CD8-positive, alpha-beta memory T cell (primary cell): ENCODE results near the gene TSC22D2. TPM values are rescaled to one million over a fixed set of nuclear protein-coding genes. Genes with fewer than 3 reads are reported as not detected.

ENCODE experiments used
- CTCF ChIA-PET: fragments of 350-600 bp; sonication (Branson Sonifier 250); formaldehyde crosslinking; loops from one replicate; lab custom pipeline; 2021; ENCODE audit warnings: antibody characterized with exemption; lab: Charles Lee
- POLR2A ChIA-PET: fragments of 350-600 bp; sonication (Branson Sonifier 250); formaldehyde crosslinking; loops from one replicate; lab custom pipeline; 2021; ENCODE audit warnings: antibody characterized with exemption; lab: Charles Lee
- DNase-seq, 5 donors: peaks; one replicate each; pipeline versions ENCODE4 v3.0.0 to v3.0.0-alpha.2; 2020 to 2022; ENCODE audit warnings: mixed read lengths in 1 of 5
- H3K27ac ChIP-seq: one replicate; pipeline ENCODE4 v1.7.0; 2013; ENCODE audit warnings: low read depth, mild to moderate bottlenecking, low read length, moderate library complexity
- H3K27me3 ChIP-seq: 2 replicates; pipeline ENCODE4 v1.7.0; 2013; ENCODE audit warnings: low read length, mild to moderate bottlenecking; ENCODE audit not compliant: insufficient read depth, poor library complexity, severe bottlenecking
- H3K36me3 ChIP-seq: 2 replicates; pipeline ENCODE4 v1.7.0; 2013; ENCODE audit warnings: mild to moderate bottlenecking, low read length, moderate library complexity; ENCODE audit not compliant: insufficient read depth
- H3K4me1 ChIP-seq: 2 replicates; pipeline ENCODE4 v1.7.0; 2013; ENCODE audit warnings: mild to moderate bottlenecking, low read length, moderate library complexity; ENCODE audit not compliant: insufficient read depth
- H3K4me3 ChIP-seq: 2 replicates; pipeline ENCODE4 v1.7.0; 2013; ENCODE audit warnings: mild to moderate bottlenecking, low read length
- H3K9me3 ChIP-seq: 2 replicates; pipeline ENCODE4 v1.7.0; 2013; ENCODE audit warnings: mild to moderate bottlenecking, low read length
- H3K27ac Mint-ChIP-seq, 8 donors: one replicate each; pipeline ENCODE4 v1.8.0; 2020 to 2021; ENCODE audit warnings: mixed read lengths in 8 of 8, mild to moderate bottlenecking in 6 of 8, inconsistent platforms in 3 of 8, moderate library complexity in 3 of 8
- H3K27me3 Mint-ChIP-seq, 2 donors: one replicate each; pipeline ENCODE4 v1.8.0; 2020 to 2021; ENCODE audit warnings: mixed read lengths in 2 of 2, mild to moderate bottlenecking in 1 of 2, moderate library complexity in 1 of 2
- H3K36me3 Mint-ChIP-seq, 3 donors: one replicate each; pipeline ENCODE4 v1.8.0; 2020 to 2021; ENCODE audit warnings: mixed read lengths in 3 of 3, inconsistent platforms in 1 of 3, mild to moderate bottlenecking in 1 of 3
- H3K4me1 Mint-ChIP-seq, 3 donors: one replicate each; pipeline ENCODE4 v1.8.0; 2020 to 2021; ENCODE audit warnings: mixed read lengths in 3 of 3, inconsistent platforms in 1 of 3, mild to moderate bottlenecking in 1 of 3
- H3K4me3 Mint-ChIP-seq, 7 donors: one replicate each; pipeline ENCODE4 v1.8.0; 2020 to 2021; ENCODE audit warnings: mixed read lengths in 7 of 7, mild to moderate bottlenecking in 6 of 7, moderate library complexity in 4 of 7, inconsistent platforms in 2 of 7
- H3K9me3 Mint-ChIP-seq, 5 donors: one replicate each; pipeline ENCODE4 v1.8.0; 2020 to 2022; ENCODE audit warnings: mixed read lengths in 5 of 5, mild to moderate bottlenecking in 3 of 5, moderate library complexity in 2 of 5, inconsistent platforms in 1 of 5
- polyA plus RNA-seq: library from polyadenylated mRNA; unstranded; fragments of 300-500 nt; fragmentation: Illumina TruSeq; gene quantifications from one replicate; pipeline ENCODE4 v1.2.3, GENCODE V29; 2021
- total RNA-seq, 2 experiments: library from RNA; stranded (reverse); gene quantifications; one replicate each; pipeline ENCODE4 v1.2.3, GENCODE V29; 2021

TSC22D2 gene
- total and polyA plus RNA-seq, 3 experiments from 2014 or later, result 11.9 to 22.3 (median 20.9) TPM

GRCh38 chr3:150390087-150390486, 18.0 kb upstream of the TSC22D2 start:
- Mint-ChIP-seq H3K4me3 (no peak overlapping the region), H3K36me3 (no peaks in the 10 kb centered on the region), H3K27me3 (no peaks in the 10 kb centered on the region), H3K27ac (peak overlapping the region in 1 of 8 donors; percentile 67), H3K9me3 (no peaks in the 10 kb centered on the region), H3K4me1 (peaks cover 7 to 9% (median 8%) of the 10 kb centered on the region in 3 donors)
- POLR2A ChIA-PET, result no interaction called here
- H3K9me3 ChIP-seq, result no peaks in the 10 kb centered on the region
- H3K27me3 ChIP-seq, result no peaks in the 10 kb centered on the region
- H3K27ac ChIP-seq, result no peak overlapping the region
- no peak overlapping the region for H3K4me3 ChIP-seq
- CTCF ChIA-PET, result no interaction called here
- no peak for DNase-seq
- no peaks in the 10 kb centered on the region for H3K36me3 ChIP-seq
- H3K4me1 ChIP-seq, result peaks cover 8% of the 10 kb centered on the region

GRCh38 chr3:150391161-150391560, 16.9 kb upstream of the TSC22D2 start:
- no peaks in the 10 kb centered on the region for H3K36me3 ChIP-seq
- Mint-ChIP-seq H3K4me1 (no peaks in the 10 kb centered on the region), H3K36me3 (no peaks in the 10 kb centered on the region), H3K27me3 (no peaks in the 10 kb centered on the region), H3K27ac (no peak overlapping the region), H3K9me3 (no peaks in the 10 kb centered on the region), H3K4me3 (no peak overlapping the region)
- H3K27me3 ChIP-seq, result no peaks in the 10 kb centered on the region
- H3K4me1 ChIP-seq, result no peaks in the 10 kb centered on the region
- no peak for DNase-seq
- no peaks in the 10 kb centered on the region for H3K9me3 ChIP-seq
- no peak overlapping the region for H3K27ac ChIP-seq
- H3K4me3 ChIP-seq, result no peak overlapping the region
- CTCF ChIA-PET, result no interaction called here
- POLR2A ChIA-PET, result interaction anchor here (0.8 kb wide), 1 partner anchor 17 kb away, joined by 3 read pairs; no protein-coding TSS in a partner anchor

- ChIA-PET CTCF (no interaction called here), POLR2A (no interaction called here)
- no peak for DNase-seq
- H3K27ac Mint-ChIP-seq, result no peak overlapping the region
- no peak overlapping the region for H3K27ac ChIP-seq
- no peaks in the 10 kb centered on the region for H3K4me1 Mint-ChIP-seq
- H3K36me3 ChIP-seq, result no peaks in the 10 kb centered on the region
- no peaks in the 10 kb centered on the region for H3K4me1 ChIP-seq
- no peak overlapping the region for H3K4me3 Mint-ChIP-seq
- H3K36me3 Mint-ChIP-seq, result no peaks in the 10 kb centered on the region
- no peak overlapping the region for H3K4me3 ChIP-seq
- no peaks in the 10 kb centered on the region for H3K9me3 Mint-ChIP-seq
- H3K27me3 Mint-ChIP-seq, result peaks cover 0 to 9% of the 10 kb centered on the region in 2 donors
- H3K9me3 ChIP-seq, result no peaks in the 10 kb centered on the region
- no peaks in the 10 kb centered on the region for H3K27me3 ChIP-seq
Measured at GRCh38 chr3:150393745-150394144, 14.4 kb upstream of the TSC22D2 start.

- Mint-ChIP-seq H3K27me3 (peaks cover 1 to 13% of the 10 kb centered on the region in 2 donors), H3K9me3 (no peaks in the 10 kb centered on the region), H3K36me3 (no peaks in the 10 kb centered on the region), H3K4me1 (no peaks in the 10 kb centered on the region), H3K4me3 (no peak overlapping the region), H3K27ac (no peak overlapping the region)
- no peak for DNase-seq
- no peaks in the 10 kb centered on the region for H3K9me3 ChIP-seq
- no peaks in the 10 kb centered on the region for H3K27me3 ChIP-seq
- POLR2A ChIA-PET, result interaction anchor here (0.6 kb wide), 1 partner anchor 217 kb away, joined by 4 read pairs; no protein-coding TSS in a partner anchor
- CTCF ChIA-PET, result interaction anchor here (1.1 kb wide), 1 partner anchor 15 kb away, joined by 3 read pairs; no protein-coding TSS in a partner anchor
- no peak overlapping the region for H3K27ac ChIP-seq
- H3K4me1 ChIP-seq, result no peaks in the 10 kb centered on the region
- no peaks in the 10 kb centered on the region for H3K36me3 ChIP-seq
- no peak overlapping the region for H3K4me3 ChIP-seq
Measured at GRCh38 chr3:150394606-150395005, 13.5 kb upstream of the TSC22D2 start.

GRCh38 chr3:150396491-150396890, 11.6 kb upstream of the TSC22D2 start:
- H3K36me3 ChIP-seq, result no peaks in the 10 kb centered on the region
- no peaks in the 10 kb centered on the region for H3K4me1 Mint-ChIP-seq
- POLR2A ChIA-PET, result interaction anchor here (0.6 kb wide), 1 partner anchor 13 kb away, joined by 3 read pairs; no protein-coding TSS in a partner anchor

GRCh38 chr3:150396956-150397550, 11.0 kb upstream of the TSC22D2 start:
- H3K27ac Mint-ChIP-seq, result no peak overlapping the region
- POLR2A ChIA-PET, result interaction anchor here (0.6 kb wide), 1 partner anchor 14 kb away, joined by 3 read pairs; no protein-coding TSS in a partner anchor
- no peaks in the 10 kb centered on the region for H3K27me3 ChIP-seq
- no peak overlapping the region for H3K4me3 Mint-ChIP-seq
- H3K9me3 ChIP-seq, result no peaks in the 10 kb centered on the region
- H3K4me3 ChIP-seq, result no peak overlapping the region
- peaks cover 1 to 13% of the 10 kb centered on the region in 2 donors for H3K27me3 Mint-ChIP-seq
- H3K4me1 ChIP-seq, result no peaks in the 10 kb centered on the region
- H3K9me3 Mint-ChIP-seq, result no peaks in the 10 kb centered on the region
- DNase-seq, result no peak
- no peaks in the 10 kb centered on the region for H3K4me1 Mint-ChIP-seq
- no peak overlapping the region for H3K27ac ChIP-seq
- no peaks in the 10 kb centered on the region for H3K36me3 Mint-ChIP-seq
- H3K36me3 ChIP-seq, result no peaks in the 10 kb centered on the region
- CTCF ChIA-PET, result interaction anchor here (1.7 kb wide), 1 partner anchor 12 kb away, joined by 4 read pairs; no protein-coding TSS in a partner anchor

More at GRCh38 chr3:150396491-150396890, 11.6 kb upstream of the TSC22D2 start:
- no peak overlapping the region for H3K27ac Mint-ChIP-seq
- H3K27me3 Mint-ChIP-seq, result peaks cover 1 to 13% of the 10 kb centered on the region in 2 donors
- no peaks in the 10 kb centered on the region for H3K9me3 Mint-ChIP-seq
- no peak for DNase-seq
- CTCF ChIA-PET, result interaction anchor here (1.7 kb wide), 1 partner anchor 12 kb away, joined by 4 read pairs; no protein-coding TSS in a partner anchor
- H3K4me3 ChIP-seq, result no peak overlapping the region
- H3K4me3 Mint-ChIP-seq, result no peak overlapping the region
- no peak overlapping the region for H3K27ac ChIP-seq
- H3K4me1 ChIP-seq, result no peaks in the 10 kb centered on the region
- no peaks in the 10 kb centered on the region for H3K36me3 Mint-ChIP-seq
- no peaks in the 10 kb centered on the region for H3K27me3 ChIP-seq
- no peaks in the 10 kb centered on the region for H3K9me3 ChIP-seq

GRCh38 chr3:150399060-150399459, 9.0 kb upstream of the TSC22D2 start:
- Mint-ChIP-seq H3K36me3 (no peaks in the 10 kb centered on the region), H3K4me1 (no peaks in the 10 kb centered on the region), H3K27ac (no peak overlapping the region), H3K9me3 (no peaks in the 10 kb centered on the region), H3K4me3 (no peak overlapping the region), H3K27me3 (peaks cover 1 to 13% of the 10 kb centered on the region in 2 donors)
- no peak for DNase-seq
- Histone ChIP-seq H3K27me3 (no peaks in the 10 kb centered on the region), H3K9me3 (no peaks in the 10 kb centered on the region), H3K27ac (no peak overlapping the region), H3K4me1 (no peaks in the 10 kb centered on the region), H3K4me3 (no peak overlapping the region), H3K36me3 (no peaks in the 10 kb centered on the region)
- CTCF ChIA-PET, result interaction anchor here (1.7 kb wide), 1 partner anchor 10 kb away, joined by 3 read pairs; no protein-coding TSS in a partner anchor
- POLR2A ChIA-PET, result no interaction called here

- no peaks in the 10 kb centered on the region for H3K9me3 Mint-ChIP-seq
- Histone ChIP-seq H3K9me3 (no peaks in the 10 kb centered on the region), H3K27ac (no peak overlapping the region), H3K36me3 (no peaks in the 10 kb centered on the region), H3K27me3 (no peaks in the 10 kb centered on the region), H3K4me3 (no peak overlapping the region), H3K4me1 (no peaks in the 10 kb centered on the region)
- H3K4me1 Mint-ChIP-seq, result no peaks in the 10 kb centered on the region
- no peak for DNase-seq
- no peak overlapping the region for H3K4me3 Mint-ChIP-seq
- peak overlapping the region in 1 of 8 donors; percentile 64 for H3K27ac Mint-ChIP-seq
- ChIA-PET CTCF (no interaction called here), POLR2A (no interaction called here)
- peaks cover 1 to 13% of the 10 kb centered on the region in 2 donors for H3K27me3 Mint-ChIP-seq
- no peaks in the 10 kb centered on the region for H3K36me3 Mint-ChIP-seq
Measured at GRCh38 chr3:150401285-150401684, 6.8 kb upstream of the TSC22D2 start.
